NCI-H2081 (cell line): ENCODE results near the gene YRDC.

ENCODE experiments used
- DNase-seq, 2 experiments: peaks; one replicate each; lab custom pipeline; 2025; lab: John Stamatoyannopoulos, UW

Gene YRDC

GRCh38 chr1:37807555-37808368, at the start of gene YRDC, which contains the start of gene C1orf122:
Gene YRDC, minus strand, starts transcription at chr1:37808208. Its CDS starts 28 bp downstream, at chr1:37808180.
Gene C1orf122, plus strand, starts transcription at chr1:37807790. Its CDS starts 615 bp downstream, at chr1:37808405.
- DNase-seq: peak; percentile 96

- DNase-seq: no peak
Measured at GRCh38 chr1:37854406-37854805, 46.4 kb upstream of the YRDC start.

GRCh38 chr1:37853157-37853556, 45.1 kb upstream of the YRDC start:
- DNase-seq: no peak

- no peak for DNase-seq
Measured at GRCh38 chr1:37851782-37852210, 43.8 kb upstream of the YRDC start.

GRCh38 chr1:37851262-37851661, 43.3 kb upstream of the YRDC start:
- no peak for DNase-seq

- no peak for DNase-seq
Measured at GRCh38 chr1:37850352-37850955, 42.4 kb upstream of the YRDC start.

GRCh38 chr1:37849480-37849879, 41.5 kb upstream of the YRDC start:
- no peak for DNase-seq

GRCh38 chr1:37846647-37847339, 38.8 kb upstream of the YRDC start:
- DNase-seq: no peak

GRCh38 chr1:37845786-37846185, 37.8 kb upstream of the YRDC start:
- no peak for DNase-seq

GRCh38 chr1:37845049-37845646, 37.1 kb upstream of the YRDC start:
- DNase-seq: no peak

GRCh38 chr1:37844536-37844935, 36.5 kb upstream of the YRDC start:
- no peak for DNase-seq

GRCh38 chr1:37841652-37842051, 33.6 kb upstream of the YRDC start:
- no peak for DNase-seq

- DNase-seq: no peak
Measured at GRCh38 chr1:37840711-37841110, 32.7 kb upstream of the YRDC start.

GRCh38 chr1:37839676-37840075, 31.7 kb upstream of the YRDC start:
- no peak for DNase-seq

- DNase-seq: no peak
Measured at GRCh38 chr1:37836788-37837187, 28.8 kb upstream of the YRDC start.

- no peak for DNase-seq
Measured at GRCh38 chr1:37831809-37832208, 23.8 kb upstream of the YRDC start.

GRCh38 chr1:37831109-37831508, 23.1 kb upstream of the YRDC start:
- no peak for DNase-seq

GRCh38 chr1:37828410-37829074, 20.5 kb upstream of the YRDC start:
- DNase-seq: no peak

- DNase-seq: no peak
Measured at GRCh38 chr1:37825506-37825905, 17.5 kb upstream of the YRDC start.

- DNase-seq: no peak
Measured at GRCh38 chr1:37824001-37824400, 16.0 kb upstream of the YRDC start.

- no peak for DNase-seq
Measured at GRCh38 chr1:37822906-37823815, 15.2 kb upstream of the YRDC start.
